Gastrocnemius medialis (tissue), 4 donors: ENCODE results near the gene GPR146.

Source experiments
- CTCF ChIP-seq, 5 experiments: fragments of 450-650 bp in 3 of 5; fragments of 200-600 bp in 2 of 5; sonication (generic) in 2 of 5; IDR thresholded peaks in 4 of 5; conservative IDR thresholded peaks in 1 of 5; 1 replicate in 4 of 5; 2 replicates in 1 of 5; pipeline ENCODE4 v1.5.1; 2016 to 2019; ENCODE audit warnings: antibody characterized with exemption in 5 of 5, mild to moderate bottlenecking in 3 of 5, moderate library complexity in 3 of 5
- POLR2A ChIP-seq, 2 donors: fragments of 450-650 bp; IDR thresholded peaks; one replicate each; pipeline ENCODE4 v1.6.1; 2017; ENCODE audit warnings: antibody characterized with exemption in 2 of 2, mild to moderate bottlenecking in 2 of 2, moderate library complexity in 2 of 2

- TF ChIP-seq CTCF (IDR thresholded peaks at IDR 0.05 in 4 of 5, conservative IDR thresholded peaks at IDR 0.05 in 1 of 5) (no peak), POLR2A (IDR thresholded peaks at IDR 0.05) (no peak)
Observed at GRCh38 chr7:1090686-1091643, 46.6 kb downstream of the GPR146 start.
